GM23338 (cell line): ENCODE measurements around the gene UMODL1. TPM values are rescaled to one million over a fixed set of nuclear protein-coding genes. Genes with fewer than 3 reads are reported as not detected.

Experiments
- ATAC-seq: fragments of 200-7000 bp; cut with Tn5 transposase; 3 replicates; pipeline ENCODE4 v1.9.1; 2020
- DNase-seq: peaks from one replicate; pipeline ENCODE4 v3.0.0-alpha.2; 2015; ENCODE audit warnings: low spot score
- H2AFZ ChIP-seq: fragments of 200-600 bp; sonication (generic); 2 replicates; pipeline ENCODE4 v1.8.0; 2016; ENCODE audit warnings: antibody characterized with exemption, mild to moderate bottlenecking, moderate library complexity
- H3F3A ChIP-seq: fragments of 200-600 bp; sonication (generic); replicated peaks from 2 replicates; pipeline ENCODE4 v1.8.0; 2017; ENCODE audit warnings: antibody characterized with exemption, mixed run types, low read depth
- H3K27ac ChIP-seq: fragments of 200-600 bp; sonication (generic); 2 replicates; pipeline ENCODE4 v1.6.1; 2016; ENCODE audit warnings: low read depth
- H3K27me3 ChIP-seq: fragments of 200-600 bp; sonication (generic); 2 replicates; pipeline ENCODE4 v1.8.0; 2016; ENCODE audit warnings: mild to moderate bottlenecking, mixed run types, moderate library complexity; ENCODE audit not compliant: insufficient read depth
- H3K36me3 ChIP-seq: fragments of 200-600 bp; sonication (generic); 2 replicates; pipeline ENCODE4 v1.8.0; 2016; ENCODE audit warnings: mild to moderate bottlenecking; ENCODE audit not compliant: insufficient read depth
- H3K4me1 ChIP-seq: fragments of 200-600 bp; sonication (generic); 2 replicates; pipeline ENCODE4 v1.8.0; 2016; ENCODE audit warnings: mild to moderate bottlenecking, moderate library complexity; ENCODE audit not compliant: insufficient read depth
- H3K4me2 ChIP-seq: fragments of 200-600 bp; sonication (generic); 2 replicates; pipeline ENCODE4 v1.7.1; 2017; ENCODE audit warnings: mixed run types
- H3K4me3 ChIP-seq: fragments of 200-600 bp; sonication (generic); 2 replicates; pipeline ENCODE4 v1.6.1; 2016; ENCODE audit warnings: mixed run types
- H3K79me2 ChIP-seq: fragments of 200-600 bp; sonication (generic); replicated peaks from 2 replicates; pipeline ENCODE4 v1.8.0; 2017; ENCODE audit warnings: mild to moderate bottlenecking; ENCODE audit not compliant: insufficient read depth
- H3K9me2 ChIP-seq: fragments of 200-600 bp; sonication (generic); 2 replicates; pipeline ENCODE4 v1.8.0; 2017; ENCODE audit not compliant: insufficient read depth
- H4K20me1 ChIP-seq: fragments of 200-600 bp; sonication (generic); replicated peaks from 2 replicates; pipeline ENCODE4 v1.8.0; 2017; ENCODE audit warnings: mild to moderate bottlenecking; ENCODE audit not compliant: insufficient read depth
- H3K27ac Mint-ChIP-seq: 2 replicates; pipeline ENCODE4 v1.8.0; 2020; ENCODE audit warnings: inconsistent platforms, mild to moderate bottlenecking, moderate library complexity, mixed read lengths
- H3K27me3 Mint-ChIP-seq: 3 replicates; pipeline ENCODE4 v1.8.0; 2022; ENCODE audit warnings: low read depth, mild to moderate bottlenecking, moderate library complexity, mixed read lengths, inconsistent platforms; ENCODE audit not compliant: insufficient read depth, poor library complexity
- H3K36me3 Mint-ChIP-seq: 3 replicates; pipeline ENCODE4 v1.8.0; 2021; ENCODE audit warnings: low read depth, mild to moderate bottlenecking, inconsistent platforms, moderate library complexity, mixed read lengths
- H3K4me1 Mint-ChIP-seq: 3 replicates; pipeline ENCODE4 v1.8.0; 2020; ENCODE audit warnings: mild to moderate bottlenecking, inconsistent platforms, mixed read lengths
- H3K4me3 Mint-ChIP-seq: 3 replicates; pipeline ENCODE4 v1.8.0; 2021; ENCODE audit warnings: moderate library complexity, mild to moderate bottlenecking, inconsistent platforms, mixed read lengths
- H3K9me3 Mint-ChIP-seq: 3 replicates; pipeline ENCODE4 v1.8.0; 2020; ENCODE audit warnings: moderate library complexity, mild to moderate bottlenecking, inconsistent platforms, mixed read lengths
- CREB1 ChIP-seq: fragments of 250-450 bp; sonication (Bioruptor Pico); IDR thresholded peaks from 2 replicates; pipeline ENCODE4 v1.5.0; 2020; ENCODE audit warnings: low read depth, mild to moderate bottlenecking, moderate library complexity
- CTCF ChIP-seq, 2 experiments: fragments of 200-600 bp in 1 of 2; sonication (generic) in 1 of 2; conservative IDR thresholded peaks; 2 replicates each; pipeline versions ENCODE4 v1.5.1 to v1.6.1; 2016 to 2017; ENCODE audit warnings: antibody characterized with exemption in 2 of 2, low read depth in 2 of 2, mild to moderate bottlenecking in 2 of 2, moderate library complexity in 1 of 2
- ETS1 ChIP-seq: IDR thresholded peaks from 2 replicates; pipeline ENCODE4 v1.6.1; 2016; ENCODE audit warnings: antibody characterized with exemption
- EZH2 ChIP-seq: fragments of 200-600 bp; sonication (generic); IDR thresholded peaks from one replicate; pipeline ENCODE4 v1.8.0; 2017; ENCODE audit warnings: antibody characterized with exemption, mild to moderate bottlenecking, low read depth; ENCODE audit not compliant: unreplicated experiment
- EZH2phosphoT487 ChIP-seq: fragments of 200-600 bp; sonication (generic); IDR thresholded peaks from one replicate; pipeline ENCODE4 v1.8.1; 2018; ENCODE audit warnings: antibody characterized with exemption; ENCODE audit not compliant: unreplicated experiment
- NANOG ChIP-seq: IDR thresholded peaks from 2 replicates; pipeline ENCODE4 v1.6.1; 2016; ENCODE audit warnings: antibody characterized with exemption, borderline replicate concordance
- POLR2AphosphoS5 ChIP-seq: IDR thresholded peaks from 2 replicates; pipeline ENCODE4 v1.6.1; 2016; ENCODE audit warnings: antibody characterized with exemption, low read depth
- REST ChIP-seq: IDR thresholded peaks from one replicate; pipeline ENCODE4 v1.6.1; 2018; ENCODE audit warnings: antibody characterized with exemption; ENCODE audit not compliant: unreplicated experiment
- STAT1 ChIP-seq: IDR thresholded peaks from one replicate; pipeline ENCODE4 v1.6.1; 2016; ENCODE audit warnings: antibody characterized with exemption; ENCODE audit not compliant: unreplicated experiment
- ZNF114 ChIP-seq: fragments of 250-450 bp; sonication (Bioruptor Pico); IDR thresholded peaks from 2 replicates; pipeline ENCODE4 v1.5.0; 2020; ENCODE audit warnings: mild to moderate bottlenecking, moderate library complexity
- ZNF331 ChIP-seq: fragments of 250-450 bp; sonication (Bioruptor Pico); IDR thresholded peaks from 2 replicates; pipeline ENCODE4 v1.5.0; 2020; ENCODE audit warnings: low read depth, mild to moderate bottlenecking, moderate library complexity
- ZNF462 ChIP-seq: fragments of 250-450 bp; sonication (Bioruptor Pico); IDR thresholded peaks from 2 replicates; pipeline ENCODE4 v1.5.0; 2020; ENCODE audit warnings: mild to moderate bottlenecking, moderate library complexity
- polyA plus RNA-seq: library from polyadenylated mRNA; unstranded; fragments of >200 nt; fragmentation: Nextera tagmentation; extraction: Ambion mirVana; gene quantifications from 2 replicates; pipeline ENCODE4 v1.2.1, GENCODE V29; 2016
- total RNA-seq: library from RNA; depleted of rRNA; stranded (reverse); fragments of >200 nt; shearing (Covaris generic); gene quantifications from 2 replicates; pipeline ENCODE4 v1.2.3, GENCODE V29; 2014

Gene UMODL1
- total and polyA plus RNA-seq, 2 experiments from 2014 or later: not detected

GRCh38 chr21:42186591-42186990 is 115.5 kb downstream of the UMODL1 start (continued):
- TF ChIP-seq ZNF331 (CRISPR knock-in tag): no peak
- no peak for TF ChIP-seq ZNF462
- TF ChIP-seq ETS1: no peak
- TF ChIP-seq EZH2phosphoT487: no peak
- TF ChIP-seq STAT1: no peak

- H3K27ac ChIP-seq: no peak overlapping the region
- no peaks in the 10 kb centered on the region for H4K20me1 ChIP-seq
- no peaks in the 10 kb centered on the region for H3K9me2 ChIP-seq
- Mint-ChIP-seq H3K27me3 (no peaks in the 10 kb centered on the region), H3K9me3 (peaks cover 11% of the 10 kb centered on the region; the same call in 2 of the 3 replicates), H3K27ac (no peak overlapping the region), H3K4me3 (no peak overlapping the region), H3K36me3 (no peaks in the 10 kb centered on the region; the same call in 2 of the 3 replicates), H3K4me1 (no peaks in the 10 kb centered on the region)
- H3K79me2 ChIP-seq: no peaks in the 10 kb centered on the region
- no peaks in the 10 kb centered on the region for H3F3A ChIP-seq
- no peak overlapping the region for H3K4me2 ChIP-seq
- H3K36me3 ChIP-seq: no peaks in the 10 kb centered on the region
- DNase-seq: no peak
- TF ChIP-seq CTCF (conservative IDR thresholded peaks at IDR 0.05; ENCODE audit: low read depth in 2 of 2) (no peak), EZH2 (no peak), ZNF114 (CRISPR knock-in tag) (no peak), REST (no peak), POLR2AphosphoS5 (no peak), ZNF331 (CRISPR knock-in tag) (no peak), NANOG (no peak), CREB1 (CRISPR knock-in tag) (no peak)
- ATAC-seq: no peak
- H3K4me3 ChIP-seq: no peak overlapping the region
- no peaks in the 10 kb centered on the region for H3K4me1 ChIP-seq
- no peaks in the 10 kb centered on the region for H3K27me3 ChIP-seq
- no peak overlapping the region for H2AFZ ChIP-seq
Observed at GRCh38 chr21:42187976-42188653, 117.0 kb downstream of the UMODL1 start.
